ENCODE data around the gene CD300LF. TPM values are rescaled to one million over a fixed set of nuclear protein-coding genes. Genes with fewer than 3 reads are reported as not detected.

CD300LF gene
- polyA plus RNA-seq, 1 donor (not counting 4 experiments of a cell fraction or from before 2014, with no cell fraction given): not detected

- H3K27ac ChIP-seq (ENCODE audit: control insufficient read depth, insufficient read depth, low read length): peak overlapping the region; percentile 83
- peaks cover 41% of the 10 kb centered on the region for H3K4me1 ChIP-seq (ENCODE audit: control insufficient read depth, extremely low read depth, insufficient read depth, low read length)
- H3K9ac ChIP-seq (ENCODE audit: control insufficient read depth, extremely low read depth, insufficient read depth, low read length): peak overlapping the region; percentile 67
- dilution Hi-C loops (cut with MboI; ENCODE audit: extremely low pct_ligation_motif_present, low sequenced_read_pairs): no loop called here
- TF ChIP-seq EZH2 (IDR thresholded peaks at IDR 0.05; ENCODE audit: low read length) (no peak), CTCF (optimal IDR thresholded peaks at IDR 0.05 in 1 of 3, IDR thresholded peaks at IDR 0.05 in 1 of 3, conservative IDR thresholded peaks at IDR 0.05 in 1 of 3; ENCODE audit: extremely low read depth in 1 of 3, insufficient read depth in 2 of 3, low read length in 3 of 3) (no peak)
- H4K20me1 ChIP-seq (ENCODE audit: control insufficient read depth, extremely low read depth, insufficient read depth, low read length): no peaks in the 10 kb centered on the region
- peak overlapping the region in 2 of 3 experiments; percentile 23 to 41 for H3K4me3 ChIP-seq (ENCODE audit: control insufficient read depth in 2 of 3, extremely low read depth in 1 of 3, insufficient read depth in 2 of 3, low read depth in 1 of 3, low read length in 3 of 3)
- no peaks in the 10 kb centered on the region for H3K9me3 ChIP-seq (ENCODE audit: control insufficient read depth, low read depth, low read length)
- DNase-seq (ENCODE audit: low read depth, low spot score): no peak
- H3K9me1 ChIP-seq (ENCODE audit: control insufficient read depth, extremely low read depth, insufficient read depth, low read length): peaks cover 7% of the 10 kb centered on the region
- H3K36me3 ChIP-seq (ENCODE audit: control insufficient read depth in 2 of 2, extremely low read depth in 1 of 2, insufficient read depth in 2 of 2, low read length in 2 of 2): peaks cover 3 to 6% of the 10 kb centered on the region in 2 experiments
- peaks cover 40% of the 10 kb centered on the region for H3K79me2 ChIP-seq (ENCODE audit: control insufficient read depth, insufficient read depth, low read length)
- no peak overlapping the region for H2AFZ ChIP-seq (ENCODE audit: control insufficient read depth, low read length)
- FAIRE-seq: no peak
- H3K27me3 ChIP-seq (ENCODE audit: control insufficient read depth, extremely low read depth, insufficient read depth, low read length): no peaks in the 10 kb centered on the region
- peak overlapping the region; percentile 78 for H3K4me2 ChIP-seq (ENCODE audit: control insufficient read depth, extremely low read depth, insufficient read depth, low read depth, low read length)
Measured at GRCh38 chr17:74759941-74760340, 47.2 kb upstream of the CD300LF start.

GRCh38 chr17:74759243-74759801, 46.6 kb upstream of the CD300LF start:
- Histone ChIP-seq H3K4me2 (ENCODE audit: control insufficient read depth, extremely low read depth, insufficient read depth, low read depth, low read length) (peak overlapping the region; percentile 78), H3K9ac (ENCODE audit: control insufficient read depth, extremely low read depth, insufficient read depth, low read length) (peak overlapping the region; percentile 67), H3K9me3 (ENCODE audit: control insufficient read depth, low read depth, low read length) (no peaks in the 10 kb centered on the region), H3K4me1 (ENCODE audit: control insufficient read depth, extremely low read depth, insufficient read depth, low read length) (peaks cover 41% of the 10 kb centered on the region), H3K9me1 (ENCODE audit: control insufficient read depth, extremely low read depth, insufficient read depth, low read length) (peaks cover 7% of the 10 kb centered on the region), H3K36me3 (ENCODE audit: control insufficient read depth in 2 of 2, extremely low read depth in 1 of 2, insufficient read depth in 2 of 2, low read length in 2 of 2) (peaks cover 3 to 4% of the 10 kb centered on the region in 2 experiments), H3K27ac (ENCODE audit: control insufficient read depth, insufficient read depth, low read length) (peak overlapping the region; percentile 83), H2AFZ (ENCODE audit: control insufficient read depth, low read length) (no peak overlapping the region), H4K20me1 (ENCODE audit: control insufficient read depth, extremely low read depth, insufficient read depth, low read length) (no peaks in the 10 kb centered on the region), H3K27me3 (ENCODE audit: control insufficient read depth, extremely low read depth, insufficient read depth, low read length) (no peaks in the 10 kb centered on the region), H3K4me3 (ENCODE audit: control insufficient read depth in 2 of 3, extremely low read depth in 1 of 3, insufficient read depth in 2 of 3, low read depth in 1 of 3, low read length in 3 of 3) (no peak overlapping the region), H3K79me2 (ENCODE audit: control insufficient read depth, insufficient read depth, low read length) (peaks cover 43% of the 10 kb centered on the region)
- peak; percentile 1 to 38 (median 21) for TF ChIP-seq CTCF (optimal IDR thresholded peaks at IDR 0.05 in 1 of 3, IDR thresholded peaks at IDR 0.05 in 1 of 3, conservative IDR thresholded peaks at IDR 0.05 in 1 of 3; ENCODE audit: extremely low read depth in 1 of 3, insufficient read depth in 2 of 3, low read length in 3 of 3)
- TF ChIP-seq EZH2 (IDR thresholded peaks at IDR 0.05; ENCODE audit: low read length): no peak
- DNase-seq (ENCODE audit: low read depth, low spot score) (no peak), FAIRE-seq (peak; percentile 63)
- dilution Hi-C loops (cut with MboI; ENCODE audit: extremely low pct_ligation_motif_present, low sequenced_read_pairs): no loop called here

Data from keratinocyte (primary cell).